ENCODE data around the gene ABCA13. TPM values are rescaled to one million over a fixed set of nuclear protein-coding genes. Genes with fewer than 3 reads are reported as not detected.

Gene ABCA13
- total RNA-seq, 4 donors from 2014 or later = under 0.01 to 0.54 (median 0.04) TPM; not detected in 1

DNA sequence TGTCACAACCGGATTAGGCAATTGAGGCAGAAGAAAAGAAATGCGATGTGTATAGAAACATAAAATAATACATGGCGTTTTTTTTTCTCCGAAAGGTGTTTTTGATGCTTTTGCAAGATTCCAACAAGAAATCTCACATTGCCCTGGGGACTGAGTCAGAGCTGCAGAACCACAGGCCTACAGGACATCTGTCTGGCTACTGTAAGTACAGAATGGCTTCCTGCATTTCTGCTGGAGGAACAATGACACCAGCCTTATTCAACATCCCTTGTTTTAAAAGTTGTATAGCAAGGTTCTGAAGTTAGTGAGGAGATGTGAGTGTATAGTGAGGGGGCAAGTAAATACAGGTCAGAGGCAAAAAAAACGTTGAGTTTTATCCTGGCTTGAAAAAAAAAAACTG, 256.4 kb downstream of the ABCA13 start:
- 50 to 78% methylated on average over 2 to 5 of the region's 5 CpGs for WGBS, 2 donors (ENCODE audit: low coverage in 1 of 2)
- ATAC-seq = no peak

GRCh38 chr7:48428091-48428684, 256.9 kb downstream of the ABCA13 start:
- Histone ChIP-seq H3K9me3 (no peaks in the 10 kb centered on the region), H3K4me3 (no peak overlapping the region), H3K4me1 (no peaks in the 10 kb centered on the region), H3K27me3 (no peaks in the 10 kb centered on the region), H3K36me3 (no peaks in the 10 kb centered on the region), H3K27ac (no peak overlapping the region)
- TF ChIP-seq EP300 (IDR thresholded peaks at IDR 0.05) (no peak), POLR2A (IDR thresholded peaks at IDR 0.05) (no peak)
- TF ChIP-seq, protein P1, sequence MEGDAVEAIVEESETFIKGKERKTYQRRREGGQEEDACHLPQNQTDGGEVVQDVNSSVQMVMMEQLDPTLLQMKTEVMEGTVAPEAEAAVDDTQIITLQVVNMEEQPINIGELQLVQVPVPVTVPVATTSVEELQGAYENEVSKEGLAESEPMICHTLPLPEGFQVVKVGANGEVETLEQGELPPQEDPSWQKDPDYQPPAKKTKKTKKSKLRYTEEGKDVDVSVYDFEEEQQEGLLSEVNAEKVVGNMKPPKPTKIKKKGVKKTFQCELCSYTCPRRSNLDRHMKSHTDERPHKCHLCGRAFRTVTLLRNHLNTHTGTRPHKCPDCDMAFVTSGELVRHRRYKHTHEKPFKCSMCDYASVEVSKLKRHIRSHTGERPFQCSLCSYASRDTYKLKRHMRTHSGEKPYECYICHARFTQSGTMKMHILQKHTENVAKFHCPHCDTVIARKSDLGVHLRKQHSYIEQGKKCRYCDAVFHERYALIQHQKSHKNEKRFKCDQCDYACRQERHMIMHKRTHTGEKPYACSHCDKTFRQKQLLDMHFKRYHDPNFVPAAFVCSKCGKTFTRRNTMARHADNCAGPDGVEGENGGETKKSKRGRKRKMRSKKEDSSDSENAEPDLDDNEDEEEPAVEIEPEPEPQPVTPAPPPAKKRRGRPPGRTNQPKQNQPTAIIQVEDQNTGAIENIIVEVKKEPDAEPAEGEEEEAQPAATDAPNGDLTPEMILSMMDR (IDR thresholded peaks at IDR 0.05) = no peak
- no peak for ATAC-seq
- 29 to 57% methylated on average over 3 of the region's 3 CpGs for WGBS, 2 donors (ENCODE audit: low coverage in 1 of 2)

More for the DNA sequence above, 256.4 kb downstream of the ABCA13 start:
- no peak overlapping the region for H3K27ac ChIP-seq
- H3K4me3 ChIP-seq = no peak overlapping the region
- no peaks in the 10 kb centered on the region for H3K9me3 ChIP-seq
- TF ChIP-seq, protein P1 (IDR thresholded peaks at IDR 0.05) = no peak
- no peak for TF ChIP-seq EP300 (IDR thresholded peaks at IDR 0.05)
- TF ChIP-seq POLR2A (IDR thresholded peaks at IDR 0.05) = no peak
- no peak for TF ChIP-seq POLR2AphosphoS5 (IDR thresholded peaks at IDR 0.05)
- no peaks in the 10 kb centered on the region for H3K4me1 ChIP-seq
- H3K36me3 ChIP-seq = no peaks in the 10 kb centered on the region
- H3K27me3 ChIP-seq = no peaks in the 10 kb centered on the region

DNA sequence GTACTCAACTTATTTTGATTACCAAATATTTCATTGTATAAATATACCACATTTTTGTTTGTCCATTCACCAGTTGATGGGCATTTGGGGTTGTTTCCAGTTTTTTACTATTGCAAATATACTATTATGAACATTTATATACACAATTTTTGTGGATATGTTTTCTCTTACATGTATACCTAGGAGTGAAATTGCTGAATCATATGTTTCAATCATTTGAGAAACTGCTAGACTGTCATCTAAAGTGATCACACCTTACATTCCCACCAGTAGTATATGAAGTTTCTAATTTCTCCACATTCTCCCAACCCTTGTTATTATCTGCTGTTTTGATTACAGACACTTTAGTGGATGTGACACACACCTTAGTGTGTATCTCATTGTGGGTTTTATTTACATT, 257.9 kb downstream of the ABCA13 start:
- no peaks in the 10 kb centered on the region for H3K9me3 ChIP-seq
- TF ChIP-seq EP300 (IDR thresholded peaks at IDR 0.05) = no peak
- TF ChIP-seq POLR2A (IDR thresholded peaks at IDR 0.05) = no peak
- no peak for TF ChIP-seq POLR2AphosphoS5 (IDR thresholded peaks at IDR 0.05)
- TF ChIP-seq, protein P1 (IDR thresholded peaks at IDR 0.05) = no peak
- H3K36me3 ChIP-seq = no peaks in the 10 kb centered on the region
- H3K4me3 ChIP-seq = no peak overlapping the region
- ATAC-seq = no peak
- no peaks in the 10 kb centered on the region for H3K4me1 ChIP-seq
- H3K27me3 ChIP-seq = no peaks in the 10 kb centered on the region
- no peak overlapping the region for H3K27ac ChIP-seq

DNA sequence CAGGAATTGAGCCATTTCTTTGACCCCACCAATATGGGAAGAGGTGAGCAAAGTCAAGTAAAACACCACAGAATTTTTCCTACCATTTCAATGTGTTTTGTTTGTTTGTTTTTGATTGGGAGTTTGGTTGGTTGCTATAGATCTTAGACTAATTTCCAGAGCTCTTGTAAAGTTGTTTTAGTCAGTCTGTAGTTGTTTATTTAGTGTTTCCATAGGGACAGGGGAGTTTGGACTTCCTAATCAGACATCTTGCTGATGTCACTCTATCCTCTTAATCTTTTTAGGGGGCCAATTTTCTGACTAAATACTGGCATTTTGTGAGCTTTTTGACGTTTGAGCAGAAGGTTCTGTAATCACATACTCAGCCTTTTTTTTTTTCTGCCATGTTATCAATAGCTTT, 266.9 kb downstream of the ABCA13 start:
- no peak overlapping the region for H3K27ac ChIP-seq
- no peaks in the 10 kb centered on the region for H3K4me1 ChIP-seq
- no peak for ATAC-seq
- no peaks in the 10 kb centered on the region for H3K27me3 ChIP-seq
- no peaks in the 10 kb centered on the region for H3K36me3 ChIP-seq
- WGBS, 2 donors (ENCODE audit: low coverage in 1 of 2) = 6 to 17% methylated on average over 1 of the region's 1 CpG
- TF ChIP-seq POLR2A (IDR thresholded peaks at IDR 0.05) = no peak
- H3K9me3 ChIP-seq = no peaks in the 10 kb centered on the region
- H3K4me3 ChIP-seq = no peak overlapping the region

DNA sequence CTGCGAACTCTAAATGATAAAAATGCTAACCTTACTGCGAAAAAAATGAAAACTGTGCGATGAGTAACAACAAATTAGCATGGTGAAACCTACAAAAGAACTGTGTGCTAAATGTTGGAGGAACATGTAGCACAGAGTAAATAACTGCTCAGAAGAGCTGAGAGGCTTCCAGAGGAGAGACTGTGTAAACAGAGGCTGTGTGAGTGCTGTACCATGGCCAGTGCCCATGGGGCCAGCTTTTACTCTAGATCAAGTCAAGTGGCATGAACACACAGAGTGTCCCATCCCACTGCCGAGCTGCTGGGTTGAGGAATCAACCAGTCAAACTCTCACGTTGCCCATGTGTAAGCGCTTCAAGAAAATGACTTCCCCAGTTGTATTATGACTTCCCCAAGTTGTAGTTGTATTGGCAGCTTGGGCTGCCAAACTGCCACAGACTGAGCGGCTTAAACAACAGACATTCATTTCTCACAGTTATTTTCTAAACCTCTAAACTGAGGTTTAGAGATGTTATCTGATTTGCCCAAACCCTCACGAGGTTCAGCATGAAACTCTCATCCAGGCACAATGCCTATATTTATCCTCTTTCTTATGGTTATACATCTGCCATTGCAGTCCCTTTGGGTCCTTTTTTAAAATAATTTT, 270.7 kb downstream of the ABCA13 start:
- ATAC-seq = no peak

More for the DNA sequence above, 270.7 kb downstream of the ABCA13 start:
- WGBS, 2 donors (ENCODE audit: low coverage in 1 of 2) = 66 to 76% methylated on average over 6 to 8 of the region's 8 CpGs
- no peak overlapping the region for H3K27ac ChIP-seq
- no peaks in the 10 kb centered on the region for H3K36me3 ChIP-seq
- TF ChIP-seq POLR2A (IDR thresholded peaks at IDR 0.05) (no peak), POLR2AphosphoS5 (IDR thresholded peaks at IDR 0.05) (no peak)
- TF ChIP-seq, protein P1 (IDR thresholded peaks at IDR 0.05) = no peak
- no peaks in the 10 kb centered on the region for H3K4me1 ChIP-seq
- H3K27me3 ChIP-seq = no peaks in the 10 kb centered on the region
- H3K4me3 ChIP-seq = no peak overlapping the region
- no peaks in the 10 kb centered on the region for H3K9me3 ChIP-seq

All from gastroesophageal sphincter (tissue), 4 donors.